GM12878 (cell line): ENCODE results near the gene ZNF860. TPM values are rescaled to one million over a fixed set of nuclear protein-coding genes. Genes with fewer than 3 reads are reported as not detected.
"Not testable (repeated sequence)": the region's sequence is repeated elsewhere in the genome, so short reads cannot be mapped to it uniquely, and the experiment has no call there.

Source experiments
- ATAC-seq: fragments of 200-7000 bp; cut with Tn5 transposase; 3 replicates; pipeline ENCODE4 v1.9.1; 2020; ENCODE audit warnings: mild to moderate bottlenecking, moderate library complexity
- BruUV-seq: library from RNA; stranded (reverse); fragments of 400-500 nt; replicated peaks from 2 replicates; lab custom pipeline; 2021; lab: Mats Ljungman, UMichigan
- CTCF ChIA-PET: fragments of 300-600 bp; sonication (Branson Sonifier 250); formaldehyde crosslinking; extraction: SDS; loops from one replicate; lab custom pipeline; 2021; ENCODE audit warnings: inconsistent platforms; lab: Yijun Ruan, JAX
- POLR2A ChIA-PET: fragments of 350-600 bp; formaldehyde crosslinking; extraction: SDS; loops from one replicate; lab custom pipeline; 2021; ENCODE audit warnings: inconsistent platforms; lab: Charles Lee
- RAD21 ChIA-PET: fragments of 300-600 bp; sonication (Branson Sonifier 250); formaldehyde crosslinking; loops from one replicate; lab custom pipeline; 2023; ENCODE audit warnings: antibody characterized with exemption; ENCODE audit not compliant: unreplicated experiment; lab: Charles Lee
- SMC1A ChIA-PET: fragments of 300-600 bp; sonication (Branson Sonifier 250); formaldehyde crosslinking; loops from one replicate; lab custom pipeline; 2023; ENCODE audit not compliant: unreplicated experiment, uncharacterized antibody; lab: Charles Lee
- DNase-seq: peaks from one replicate; pipeline ENCODE4 v3.0.0-alpha.2; 2011; ENCODE audit warnings: low read depth, low spot score
- FAIRE-seq: peaks from 3 replicates; lab custom pipeline; 2011; peaks lifted over from hg19 to GRCh38; lab: Jason Lieb, UNC
- H2AFZ ChIP-seq: 2 replicates; pipeline ENCODE4 v1.6.0; 2011; ENCODE audit warnings: low read depth, low read length, control low read depth; ENCODE audit not compliant: control insufficient read depth
- H3K27ac ChIP-seq: 2 replicates; pipeline ENCODE4 v1.5.1; 2011; ENCODE audit warnings: control low read depth; ENCODE audit not compliant: control insufficient read depth, insufficient read depth
- H3K27me3 ChIP-seq, 2 experiments: replicated peaks in 1 of 2; 2 replicates each; pipeline versions ENCODE4 v1.6.0 to v1.6.1; 2011; ENCODE audit warnings: low read length in 1 of 2; ENCODE audit not compliant: control insufficient read depth in 2 of 2, insufficient read depth in 2 of 2
- H3K36me3 ChIP-seq, 2 experiments: 2 replicates each; pipeline ENCODE4 v1.5.1; 2011; ENCODE audit warnings: low read length in 1 of 2; ENCODE audit not compliant: control insufficient read depth in 2 of 2, insufficient read depth in 2 of 2
- H3K4me1 ChIP-seq: 2 replicates; pipeline ENCODE4 v1.6.1; 2011; ENCODE audit warnings: mild to moderate bottlenecking, low read length, moderate library complexity, mixed read lengths; ENCODE audit not compliant: control insufficient read depth, insufficient read depth
- H3K4me2 ChIP-seq: 2 replicates; pipeline ENCODE4 v1.6.0; 2011; ENCODE audit warnings: control low read depth; ENCODE audit not compliant: control insufficient read depth, insufficient read depth
- H3K4me3 ChIP-seq: fragments of 200-600 bp; sonication (generic); 2 replicates; pipeline ENCODE4 v1.5.1; 2016
- H3K79me2 ChIP-seq: 2 replicates; pipeline ENCODE4 v1.6.0; 2011; ENCODE audit warnings: low read length; ENCODE audit not compliant: control insufficient read depth, insufficient read depth
- H3K9ac ChIP-seq: 2 replicates; pipeline ENCODE4 v1.8.0; 2011; ENCODE audit warnings: low read length, control low read depth, mixed read lengths; ENCODE audit not compliant: control insufficient read depth, insufficient read depth
- H3K9me3 ChIP-seq: replicated peaks from 3 replicates; pipeline ENCODE4 v1.5.1; 2011; ENCODE audit warnings: mild to moderate bottlenecking, low read length; ENCODE audit not compliant: control insufficient read depth, insufficient read depth
- H4K20me1 ChIP-seq: 2 replicates; pipeline ENCODE4 v1.6.0; 2011; ENCODE audit not compliant: control insufficient read depth, insufficient read depth
- IKZF2 ChIP-seq, 2 experiments: fragments of 450-650 bp; IDR thresholded peaks; 2 replicates each; pipeline ENCODE4 v1.6.1; 2017; ENCODE audit warnings: mild to moderate bottlenecking in 2 of 2, moderate library complexity in 2 of 2
- NFIC ChIP-seq: IDR thresholded peaks from 2 replicates; pipeline ENCODE4 v1.6.1; 2012; ENCODE audit warnings: low read depth, mild to moderate bottlenecking, inconsistent platforms, low read length, moderate library complexity
- SMC3 ChIP-seq: IDR thresholded peaks from 2 replicates; pipeline ENCODE4 v1.6.1; 2011; ENCODE audit warnings: low read length, improper control_type of control experiment, borderline replicate concordance
- TAF1 ChIP-seq: IDR thresholded peaks from 2 replicates; pipeline ENCODE4 v1.6.1; 2011; ENCODE audit warnings: mild to moderate bottlenecking, low read depth, low read length, borderline replicate concordance
- ZNF687 ChIP-seq: fragments of 450-650 bp; IDR thresholded peaks from 2 replicates; pipeline ENCODE4 v1.6.1; 2017; ENCODE audit warnings: mild to moderate bottlenecking, moderate library complexity
- WGBS: methylation state at CpG from one replicate; pipeline ENCODE4 v1.1.6; 2016; ENCODE audit warnings: low lambda C conversion rate; ENCODE audit not compliant: insufficient replicate concordance, insufficient coverage; ENCODE audit errors: missing lambda C conversion rate; 5-methylcytosine and 5-hydroxymethylcytosine counted together
- in situ Hi-C: fragments of 300-500 bp; cut with MboI; formaldehyde crosslinking; loops from 9 replicates; pipeline ENCODE4 v1.14.3; 2018; ENCODE audit warnings: mixed read lengths
- intact Hi-C: fragments of 100-400 bp; cut with micrococcal nuclease; formaldehyde crosslinking; loops from one replicate; pipeline ENCODE4 v1.14.2; 2022; ENCODE audit not compliant: unreplicated experiment
- polyA plus RNA-seq, 11 experiments: library from polyadenylated mRNA; depleted of rRNA in 4 of 11; unstranded in 6 of 11; stranded (reverse) in 5 of 11; fragments of >200 nt; fragmentation: Nextera tagmentation in 4 of 11; fragmentation: Illumina TruSeq in 1 of 11; extraction: Ambion mirVana in 4 of 11; extraction: Trizol in 1 of 11; gene quantifications; 1 replicate in 1 of 11; 2 replicates in 10 of 11; pipeline versions ENCODE4 v1.2.1 to v1.2.3, GENCODE V29; 2011 to 2016; ENCODE audit warnings: inconsistent platforms in 2 of 11, missing spikeins in 2 of 11, low read depth in 1 of 11
- total RNA-seq, 4 experiments: library from RNA; depleted of rRNA in 3 of 4; stranded (reverse); fragments of >200 nt in 3 of 4; fragmentation: Illumina TruSeq in 1 of 4; extraction: Trizol in 1 of 4; gene quantifications; 2 replicates each; pipeline versions ENCODE4 v1.2.1 to v1.2.3, GENCODE V29; 2013 to 2021

The ZNF860 gene
- total and polyA plus RNA-seq, 10 of the 15 experiments (the other 5 are each of a cell fraction or from before 2014, with no cell fraction given) = not detected

GRCh38 chr3:31993843-31994242 lies 12.3 kb downstream of the ZNF860 start:
- Histone ChIP-seq H3K36me3 (no peaks in the 10 kb centered on the region), H2AFZ (no peak overlapping the region), H3K27me3 (no peaks in the 10 kb centered on the region), H3K4me3 (no peak overlapping the region), H3K79me2 (no peaks in the 10 kb centered on the region), H3K27ac (no peak overlapping the region), H3K4me2 (no peak overlapping the region), H3K4me1 (no peaks in the 10 kb centered on the region), H3K9ac (no peak overlapping the region), H4K20me1 (no peaks in the 10 kb centered on the region), H3K9me3 (no peaks in the 10 kb centered on the region; the same call in 1 of the 3 replicates)
- intact Hi-C loops = no loop called here
- POLR2A ChIA-PET = no interaction called here
- SMC1A ChIA-PET = no interaction called here
- ATAC-seq = no peak
- TF ChIP-seq SMC3 (no peak), ZNF687 (no peak), TAF1 (no peak), NFIC (no peak), IKZF2 (IDR thresholded peaks at IDR 0.05) (no peak)
- no TSS peak for BruUV-seq
- in situ Hi-C loops = no loop called here
- CTCF ChIA-PET = no interaction called here
- DNase-seq = no peak
- RAD21 ChIA-PET = no interaction called here
- no peak for FAIRE-seq
- 82% methylated on average over 1 of the region's 1 CpG for WGBS

- POLR2A ChIA-PET, CTCF ChIA-PET, FAIRE-seq: not testable (repeated sequence)
Observed at GRCh38 chr3:31995026-31995425, 13.5 kb downstream of the ZNF860 start.

More at GRCh38 chr3:31995026-31995425, 13.5 kb downstream of the ZNF860 start:
- SMC1A ChIA-PET, H3K27ac ChIP-seq, BruUV-seq, H3K4me1 ChIP-seq, in situ Hi-C loops, H3K4me3 ChIP-seq, H3K9me3 ChIP-seq, H3K79me2 ChIP-seq, DNase-seq, H3K36me3 ChIP-seq, H2AFZ ChIP-seq, ATAC-seq, H3K9ac ChIP-seq, RAD21 ChIA-PET, H3K4me2 ChIP-seq, H3K27me3 ChIP-seq, intact Hi-C loops, H4K20me1 ChIP-seq: not testable (repeated sequence)
- 37% methylated on average over 5 of the region's 5 CpGs for WGBS
